COLO829 (cell line): ENCODE measurements around the gene NME2.

ENCODE experiments used
- DNase-seq: peaks from one replicate; pipeline ENCODE4 v3.0.0; 2012; ENCODE audit warnings: low spot score

NME2 gene

DNA sequence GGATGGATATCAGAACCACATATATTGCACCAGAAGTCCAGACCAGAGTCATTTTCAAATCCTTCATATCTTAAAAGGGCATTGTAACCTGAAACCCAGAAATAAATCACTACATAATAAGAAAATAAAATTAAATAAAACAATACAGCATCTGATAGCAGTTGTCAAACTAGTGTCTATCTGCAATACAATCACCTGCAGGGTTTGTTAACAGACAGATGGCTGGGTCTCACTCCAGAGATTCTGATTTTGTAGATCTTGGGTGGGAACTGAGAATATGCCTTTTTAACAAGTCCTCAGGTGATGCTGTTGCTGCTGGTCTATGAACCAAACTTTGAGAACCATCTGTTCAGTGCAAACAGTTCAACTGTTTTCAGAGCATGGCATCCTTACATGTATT, 37.6 kb downstream of the NME2 start:
- no peak for DNase-seq

DNA sequence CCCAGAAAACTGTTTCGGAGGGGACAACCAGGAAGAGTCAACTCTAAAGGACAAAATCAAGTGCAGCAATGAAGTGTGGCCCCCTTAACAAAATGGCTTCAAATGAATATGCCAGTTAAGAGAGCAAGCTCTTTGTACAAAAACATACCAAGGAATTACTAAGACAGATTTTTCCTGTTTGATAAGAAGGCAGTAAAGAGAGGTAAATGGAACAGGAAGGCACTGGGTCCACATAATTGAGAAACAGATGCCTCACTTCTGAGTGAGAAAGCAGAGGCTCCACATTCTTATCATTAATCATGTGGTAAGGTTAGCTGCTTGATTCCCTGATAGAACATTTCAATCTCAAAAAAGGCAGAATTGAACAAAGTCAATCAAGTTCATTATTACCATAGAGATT, 48.7 kb downstream of the NME2 start:
- no peak for DNase-seq

DNA sequence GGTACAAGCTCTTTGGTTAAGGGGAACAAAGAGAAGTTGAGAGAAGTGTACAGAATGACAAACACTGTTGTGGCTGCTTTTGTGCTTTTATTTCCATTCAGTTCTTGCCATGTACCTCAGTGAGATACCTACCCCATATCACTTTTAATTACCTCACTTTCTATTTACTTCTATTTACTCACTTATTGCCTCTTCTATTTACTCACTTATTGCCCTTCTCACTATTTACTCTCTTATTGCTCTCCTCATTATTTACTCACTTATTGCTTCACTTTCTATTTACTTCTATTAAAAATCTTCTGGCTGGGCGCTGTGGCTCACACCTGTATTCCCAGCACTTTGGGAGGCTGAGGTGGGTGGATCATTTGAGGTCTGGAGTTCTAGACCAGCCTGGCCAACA, 51.7 kb downstream of the NME2 start:
- no peak for DNase-seq

DNA sequence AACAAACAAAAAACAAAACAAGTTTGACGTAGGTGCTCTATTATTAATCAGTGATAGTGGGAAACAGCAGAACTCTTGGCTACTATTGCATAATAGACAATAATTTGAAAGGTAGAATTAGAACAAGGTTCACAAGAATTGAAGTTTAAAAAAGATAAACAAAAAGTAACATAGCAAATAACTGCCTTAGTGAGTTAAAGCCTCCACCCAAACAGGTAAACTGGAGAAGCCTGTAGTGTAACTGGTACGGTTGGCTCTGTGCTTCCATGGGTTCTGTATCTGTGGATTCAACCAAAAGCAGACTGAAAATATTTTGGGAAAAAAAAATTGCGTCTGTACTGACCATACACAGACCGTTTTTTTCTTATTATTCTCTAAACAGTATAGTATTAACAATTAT, 55.1 kb downstream of the NME2 start:
- no peak for DNase-seq
